Fibroblast of skin of right quadriceps (primary cell): ENCODE data around the gene EMC9.

Experiments used
- DNase-seq: peaks from one replicate; pipeline ENCODE4 v3.0.0-alpha.2; 2013

Gene EMC9

DNA sequence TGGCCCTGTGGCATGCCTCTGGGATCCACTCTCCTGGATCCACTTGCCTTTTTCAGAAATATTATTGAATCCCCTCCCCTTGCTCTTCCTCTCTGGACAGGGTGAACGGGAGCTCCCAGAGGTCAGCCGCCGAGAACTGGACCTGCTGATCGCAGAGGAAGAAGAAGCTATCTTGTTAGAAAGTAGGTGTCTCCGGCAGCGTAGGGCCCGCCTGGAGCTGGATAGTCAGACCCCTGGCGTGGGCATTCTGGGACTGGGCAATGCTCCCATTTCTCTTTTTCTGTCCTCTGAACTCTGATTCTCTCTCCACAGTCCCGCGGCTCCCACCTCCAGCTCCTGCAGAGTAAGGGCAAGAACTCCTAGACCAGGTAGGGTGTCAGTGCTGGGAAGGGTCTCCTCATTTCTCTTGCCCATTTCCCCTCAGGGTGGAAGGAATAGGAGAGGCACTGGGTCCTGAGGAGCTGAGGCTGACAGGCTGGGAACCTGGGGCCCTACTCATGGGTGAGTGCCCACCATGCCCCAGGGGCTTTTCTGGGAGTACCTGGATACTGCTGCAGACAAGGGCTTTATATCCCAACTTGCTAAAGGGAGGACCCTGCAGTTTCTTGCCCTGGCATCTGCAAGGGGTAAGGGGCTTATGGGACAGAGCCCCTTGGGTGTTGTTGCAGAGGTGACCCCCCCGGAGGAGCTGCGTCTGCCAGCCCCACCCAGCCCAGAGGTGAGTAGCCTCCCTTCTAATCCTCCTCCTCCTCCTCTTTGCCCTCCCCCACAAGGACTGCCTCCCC, 35.8 kb upstream of the EMC9 start:
- DNase-seq: no peak

DNA sequence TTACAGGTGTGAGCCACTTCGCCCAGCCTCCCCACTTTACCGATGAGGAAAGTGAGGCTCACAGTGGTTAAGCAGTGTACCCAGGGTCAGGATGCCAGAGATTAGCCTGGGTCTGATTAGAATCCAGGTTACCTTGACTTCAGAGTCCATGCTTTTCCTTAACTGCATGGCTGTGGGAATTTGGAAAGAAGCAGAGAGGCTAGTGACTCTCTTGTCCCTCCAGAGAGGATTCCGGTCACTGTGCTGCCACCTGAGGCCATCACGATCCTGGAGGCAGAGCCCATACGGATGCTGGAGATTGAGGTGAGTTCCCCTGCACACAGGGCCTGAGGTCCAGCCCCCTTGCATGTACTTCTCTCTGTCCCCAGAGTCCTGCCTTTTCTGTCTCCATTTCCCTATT, 35.2 kb upstream of the EMC9 start:
- DNase-seq: no peak

DNA sequence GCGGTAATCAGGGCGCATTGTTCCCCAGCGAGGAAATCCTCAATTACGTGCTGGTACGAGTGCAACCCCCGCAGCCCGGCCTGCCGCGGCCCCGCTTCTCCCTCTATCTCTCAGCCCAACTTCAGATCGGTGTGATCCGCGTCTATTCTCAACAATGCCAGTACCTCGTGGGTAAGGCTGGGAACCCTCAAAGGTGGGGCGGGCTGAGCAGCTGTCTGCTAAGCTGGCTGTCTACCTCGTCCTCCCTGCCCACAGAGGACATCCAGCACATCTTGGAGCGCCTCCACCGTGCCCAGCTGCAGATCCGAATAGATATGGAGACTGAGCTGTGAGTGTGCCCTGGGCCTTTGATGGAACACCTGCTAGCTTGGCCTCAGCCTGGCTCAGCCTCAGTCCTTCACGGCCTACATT, 31.5 kb upstream of the EMC9 start:
- no peak for DNase-seq

DNA sequence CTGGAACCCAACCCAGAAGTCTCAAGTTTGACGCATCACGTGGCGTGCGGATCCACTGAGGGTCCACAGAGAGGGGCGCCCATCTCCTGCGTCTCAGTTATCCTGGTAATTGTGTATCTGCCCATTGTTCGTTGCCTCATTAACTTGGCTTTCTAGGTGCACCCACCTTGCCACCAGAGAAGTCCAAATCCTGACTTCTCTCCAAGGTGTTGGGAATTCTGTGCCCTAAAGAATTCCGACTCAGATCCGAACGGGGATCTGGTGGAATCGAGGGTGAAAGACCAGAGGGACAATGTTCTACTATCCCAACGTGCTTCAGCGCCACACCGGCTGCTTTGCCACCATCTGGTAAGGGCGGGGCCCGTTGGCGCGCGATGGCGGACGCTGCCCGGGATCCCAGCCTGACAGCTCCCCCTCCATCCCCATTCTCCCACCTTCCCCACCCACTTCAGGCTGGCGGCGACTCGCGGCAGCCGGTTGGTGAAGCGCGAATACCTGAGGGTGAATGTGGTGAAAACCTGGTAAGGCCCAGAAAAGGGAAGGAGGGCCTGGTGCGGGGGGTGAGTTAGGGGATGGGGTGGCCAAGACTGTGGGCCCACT, 31.0 kb upstream of the EMC9 start:
- DNase-seq: no peak

DNA sequence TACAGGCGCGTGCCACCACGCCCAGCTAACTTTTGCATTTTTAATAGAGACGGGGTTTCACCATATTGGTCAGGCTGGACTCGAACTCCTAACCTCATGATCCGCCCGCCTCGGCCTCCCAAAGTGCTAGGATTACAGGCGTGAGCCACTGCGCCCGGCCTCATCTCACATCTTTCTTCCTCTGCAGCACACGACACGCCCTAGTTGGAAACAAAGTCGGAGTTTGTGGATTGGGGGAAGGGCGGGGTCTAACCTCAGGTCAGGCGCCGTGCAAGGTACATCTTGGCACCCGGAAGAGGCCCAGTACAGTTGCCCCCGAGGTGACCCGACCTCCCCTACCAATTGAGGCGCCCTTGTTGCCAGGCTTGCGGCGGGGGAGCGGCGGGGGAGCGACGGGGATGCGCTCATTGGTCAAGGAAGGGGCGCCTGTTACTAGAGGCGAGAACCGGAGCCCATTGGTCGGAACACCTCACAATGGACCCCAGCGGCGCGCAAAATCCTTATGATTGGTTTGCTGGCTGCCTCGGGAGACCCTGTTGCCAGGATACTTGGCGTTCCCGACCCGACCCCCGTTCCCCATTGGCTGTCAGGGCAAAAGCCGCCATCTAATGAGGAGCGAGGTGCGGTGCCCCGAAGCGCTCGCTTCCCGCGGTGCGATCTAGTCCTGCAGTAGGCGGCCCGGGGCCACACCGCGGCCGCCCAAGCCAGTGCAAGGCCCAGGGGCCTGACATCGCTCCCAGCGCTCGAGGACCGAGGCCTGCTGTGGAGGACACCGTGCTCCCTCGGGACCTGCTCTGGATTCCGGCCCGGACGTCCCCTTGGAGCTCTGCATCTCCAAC, 30.2 kb upstream of the EMC9 start, which contains the start of gene REC8:
Gene REC8 (plus strand): TSS at position 659 of the 839 bp plus-strand sequence. CDS start 473 bp downstream, outside the sequence.
- DNase-seq: peak; percentile 87

DNA sequence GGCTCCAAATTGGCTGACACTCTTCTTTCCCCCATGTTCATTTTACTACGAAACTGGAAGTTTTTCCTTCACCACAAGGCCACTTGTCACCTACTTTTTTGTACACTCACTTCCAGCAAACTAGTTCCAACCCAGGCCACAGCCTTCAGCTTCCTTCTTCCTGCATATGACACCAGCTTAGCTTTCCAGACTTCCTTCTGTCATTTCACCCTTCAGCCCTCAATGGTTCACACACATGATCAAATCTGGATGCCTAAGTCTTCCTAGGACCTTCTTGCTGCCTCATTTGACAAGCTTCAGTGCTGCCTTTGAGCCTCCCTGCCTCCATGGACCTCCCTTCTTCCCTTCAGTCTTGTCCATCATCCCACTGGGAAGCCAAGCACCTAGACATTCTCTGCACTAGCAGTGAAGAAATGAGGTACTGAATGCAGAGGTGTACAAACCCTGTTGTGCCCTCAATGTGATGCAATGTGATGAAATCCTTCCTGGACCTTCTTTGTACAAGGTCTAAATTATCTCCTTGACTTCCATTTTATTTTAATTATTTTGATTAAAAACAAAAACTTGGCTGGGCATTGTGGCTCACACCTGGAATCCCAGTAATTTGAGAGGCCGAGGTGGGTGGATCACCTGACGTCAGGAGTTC, 26.2 kb upstream of the EMC9 start:
- DNase-seq: no peak

DNA sequence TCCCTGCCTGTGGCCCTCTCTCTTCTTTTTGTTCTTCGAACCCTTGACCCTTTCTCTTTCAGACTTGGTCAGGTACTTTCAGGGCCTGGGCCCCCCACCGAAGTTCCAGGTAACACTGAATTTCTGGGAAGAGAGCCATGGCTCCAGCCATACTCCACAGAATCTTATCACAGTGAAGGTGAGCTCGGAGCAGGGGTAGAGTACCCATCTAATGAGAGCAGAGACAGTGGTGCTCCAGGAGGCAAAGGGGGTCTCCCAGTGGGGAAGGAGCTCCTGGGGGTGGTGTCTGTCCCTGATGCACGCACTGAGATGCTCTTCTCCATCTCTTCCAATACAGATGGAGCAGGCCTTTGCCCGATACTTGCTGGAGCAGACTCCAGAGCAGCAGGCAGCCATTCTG, 24.4 kb upstream of the EMC9 start:
- DNase-seq: no peak

DNA sequence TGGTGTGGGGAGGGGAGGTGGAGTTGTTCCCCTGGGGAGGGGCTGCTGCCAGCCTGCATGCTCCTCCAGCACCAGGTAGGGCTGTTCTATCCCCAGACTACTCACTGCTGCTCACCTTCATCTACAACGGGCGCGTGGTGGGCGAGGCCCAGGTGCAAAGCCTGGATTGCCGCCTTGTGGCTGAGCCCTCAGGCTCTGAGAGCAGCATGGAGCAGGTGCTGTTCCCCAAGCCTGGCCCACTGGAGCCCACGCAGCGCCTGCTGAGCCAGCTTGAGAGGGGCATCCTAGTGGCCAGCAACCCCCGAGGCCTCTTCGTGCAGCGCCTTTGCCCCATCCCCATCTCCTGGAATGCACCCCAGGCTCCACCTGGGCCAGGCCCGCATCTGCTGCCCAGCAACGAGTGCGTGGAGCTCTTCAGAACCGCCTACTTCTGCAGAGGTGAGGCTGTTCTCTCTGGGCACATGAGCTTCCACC, 23.2 kb upstream of the EMC9 start:
- DNase-seq: no peak

DNA sequence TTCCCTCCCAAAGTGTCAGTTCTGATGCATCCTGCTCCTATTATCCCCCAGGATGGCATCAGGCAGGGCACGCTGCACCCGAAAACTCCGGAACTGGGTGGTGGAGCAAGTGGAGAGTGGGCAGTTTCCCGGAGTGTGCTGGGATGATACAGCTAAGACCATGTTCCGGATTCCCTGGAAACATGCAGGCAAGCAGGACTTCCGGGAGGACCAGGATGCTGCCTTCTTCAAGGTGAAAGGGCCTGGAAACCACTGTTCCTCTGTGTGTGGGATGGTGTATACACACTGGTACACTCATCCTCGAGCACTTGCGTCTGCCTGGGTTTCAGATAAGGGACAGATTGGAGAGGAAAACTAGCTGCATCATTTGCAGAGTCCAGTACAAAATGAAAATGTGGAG, 20.7 kb upstream of the EMC9 start:
- DNase-seq: no peak

DNA sequence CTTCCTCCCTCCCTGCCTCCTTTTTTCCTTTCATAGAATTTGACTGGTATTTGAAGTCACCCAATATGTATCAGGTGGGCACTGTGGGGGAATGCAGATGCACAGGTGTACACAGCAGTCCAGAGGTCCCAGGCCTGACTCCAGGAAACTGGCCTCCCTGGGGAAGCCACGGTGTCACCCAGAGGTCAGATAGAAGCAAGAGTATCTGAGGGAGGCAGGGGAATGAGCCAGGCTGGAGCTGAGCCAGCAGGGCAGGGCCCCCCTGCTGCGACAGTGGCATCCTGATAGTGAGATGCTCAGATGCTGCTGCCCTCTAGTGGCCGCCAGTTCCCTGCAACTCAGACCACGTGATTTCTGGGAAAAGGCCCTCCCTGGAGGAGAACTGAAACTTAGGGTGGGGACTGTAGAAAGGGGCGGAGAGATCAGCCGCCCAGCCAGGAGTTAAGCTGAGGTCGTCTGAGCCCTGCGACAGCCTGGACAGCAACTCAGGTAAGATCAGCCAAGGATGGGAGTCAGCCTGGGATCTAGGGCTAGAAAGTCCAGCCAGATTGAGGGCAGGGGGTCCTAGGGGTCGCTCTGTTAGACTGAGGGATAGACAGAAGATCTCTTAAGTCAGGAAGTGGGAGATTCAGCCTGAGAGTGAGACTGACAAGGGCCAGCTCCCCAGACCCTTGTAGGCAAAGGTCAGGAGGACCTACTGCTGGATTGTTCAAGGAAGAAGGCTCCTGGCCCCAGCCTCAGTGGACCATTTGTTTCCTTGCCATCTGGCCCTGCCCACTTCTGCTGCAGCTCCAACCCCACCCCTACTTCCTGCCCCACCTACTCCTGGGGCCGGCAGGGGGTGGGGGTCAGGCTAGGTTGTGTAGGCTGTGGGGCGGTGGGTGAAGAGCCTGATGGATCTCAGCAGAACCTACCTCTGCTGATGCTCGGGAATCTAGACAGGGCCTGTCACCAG, 19.7 kb upstream of the EMC9 start, which contains the start of gene IRF9:
Gene IRF9 (plus strand): TSS at position 416 of the 955 bp plus-strand sequence. CDS start 880 bp downstream, outside the sequence.
- DNase-seq: peak; percentile 94

DNA sequence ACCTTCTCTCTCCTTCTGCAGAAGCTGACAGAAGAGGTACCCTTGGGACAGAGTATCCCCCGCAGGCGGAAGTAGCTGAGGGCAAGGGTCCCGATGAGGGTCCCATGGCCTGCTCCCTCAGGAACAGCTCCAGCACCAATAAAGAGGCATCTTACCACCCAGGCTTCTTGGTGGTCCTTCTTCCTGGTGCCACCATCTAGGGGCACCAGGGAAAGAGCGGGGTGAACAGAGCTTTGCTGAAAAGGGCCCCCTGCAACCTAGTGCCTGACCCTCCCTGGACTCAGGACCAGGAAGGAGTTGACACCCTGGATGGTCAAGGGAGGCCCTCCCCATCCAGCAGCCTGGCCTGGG, 19.1 kb upstream of the EMC9 start:
- DNase-seq: no peak

DNA sequence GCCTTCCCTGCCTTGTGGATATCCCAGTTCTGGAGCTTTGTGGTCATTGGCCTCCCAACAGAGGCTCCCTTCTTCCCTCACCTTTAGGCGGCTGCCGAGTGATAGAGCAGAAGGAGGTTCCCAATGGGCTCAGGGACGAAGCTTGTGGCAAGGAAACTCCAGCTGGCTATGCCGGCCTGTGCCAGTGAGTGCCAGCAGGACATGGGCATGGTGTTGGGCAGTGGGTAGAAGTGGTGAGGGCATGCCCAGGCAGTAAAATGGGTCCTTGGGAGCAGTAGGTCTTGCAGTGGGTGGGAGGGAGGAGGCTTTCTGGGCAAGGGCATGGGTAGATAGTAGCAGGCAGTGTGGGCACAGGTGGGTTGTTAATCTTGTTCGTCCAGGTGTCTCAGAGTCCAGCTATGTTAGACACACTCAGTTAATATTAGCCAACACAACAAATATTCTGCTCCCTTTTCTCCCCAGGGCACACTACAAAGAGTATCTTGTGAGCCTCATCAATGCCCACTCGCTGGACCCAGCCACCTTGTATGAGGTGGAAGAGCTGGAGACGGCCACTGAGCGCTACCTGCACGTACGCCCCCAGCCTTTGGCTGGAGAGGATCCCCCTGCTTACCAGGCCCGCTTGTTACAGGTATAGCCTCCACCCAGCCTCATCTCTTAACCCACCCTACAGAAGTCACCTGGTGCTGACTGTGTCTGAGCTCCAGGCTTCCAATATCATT, 18.5 kb upstream of the EMC9 start:
- no peak for DNase-seq

DNA sequence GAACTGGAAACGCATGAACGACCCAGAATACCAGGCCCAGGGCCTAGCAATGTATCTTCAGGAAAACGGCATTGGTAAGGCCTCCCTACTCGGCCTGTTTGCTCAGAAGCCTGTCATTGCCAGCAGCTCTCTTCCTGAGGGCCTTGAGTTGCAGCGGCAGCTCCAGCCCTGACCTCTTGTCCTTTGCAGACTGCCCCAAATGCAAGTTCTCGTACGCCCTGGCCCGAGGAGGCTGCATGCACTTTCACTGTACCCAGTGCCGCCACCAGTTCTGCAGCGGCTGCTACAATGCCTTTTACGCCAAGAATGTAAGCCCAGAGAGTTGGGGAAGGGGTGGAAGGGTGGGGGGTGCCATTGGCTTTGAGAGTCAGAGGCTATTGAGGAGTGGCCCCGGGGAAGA, 15.9 kb upstream of the EMC9 start:
- DNase-seq: no peak

DNA sequence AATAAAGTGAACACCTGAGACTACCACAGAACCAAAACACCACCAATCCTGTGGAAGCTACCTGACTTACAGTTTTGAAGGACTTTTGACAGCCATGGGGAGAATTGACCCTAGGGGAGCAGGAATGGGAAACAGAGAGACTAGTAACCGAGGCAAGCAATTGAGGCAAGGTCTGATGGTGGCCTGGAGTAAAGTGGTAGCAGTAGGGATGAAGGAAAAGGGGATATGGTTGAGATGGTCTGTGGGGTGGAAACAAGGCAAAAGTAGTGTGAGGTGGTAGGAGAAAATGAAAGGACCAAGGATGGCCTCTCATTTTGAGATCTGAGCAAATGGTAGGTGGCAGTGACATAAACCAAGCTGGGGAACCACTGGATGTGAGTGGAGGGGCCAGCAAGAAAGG, 15.4 kb upstream of the EMC9 start:
- DNase-seq: no peak

DNA sequence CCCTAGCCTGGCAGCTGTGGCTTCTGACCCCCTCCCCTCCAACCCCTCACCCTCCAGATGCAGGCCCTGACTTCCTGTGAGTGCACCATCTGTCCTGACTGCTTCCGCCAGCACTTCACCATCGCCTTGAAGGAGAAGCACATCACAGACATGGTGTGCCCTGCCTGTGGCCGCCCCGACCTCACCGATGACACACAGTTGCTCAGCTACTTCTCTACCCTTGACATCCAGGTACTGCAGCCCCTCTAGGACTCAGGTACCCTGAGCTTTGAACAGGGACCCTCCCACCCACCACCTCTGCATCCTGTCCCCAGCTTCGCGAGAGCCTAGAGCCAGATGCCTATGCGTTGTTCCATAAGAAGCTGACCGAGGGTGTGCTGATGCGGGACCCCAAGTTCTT, 13.7 kb upstream of the EMC9 start:
- no peak for DNase-seq

DNA sequence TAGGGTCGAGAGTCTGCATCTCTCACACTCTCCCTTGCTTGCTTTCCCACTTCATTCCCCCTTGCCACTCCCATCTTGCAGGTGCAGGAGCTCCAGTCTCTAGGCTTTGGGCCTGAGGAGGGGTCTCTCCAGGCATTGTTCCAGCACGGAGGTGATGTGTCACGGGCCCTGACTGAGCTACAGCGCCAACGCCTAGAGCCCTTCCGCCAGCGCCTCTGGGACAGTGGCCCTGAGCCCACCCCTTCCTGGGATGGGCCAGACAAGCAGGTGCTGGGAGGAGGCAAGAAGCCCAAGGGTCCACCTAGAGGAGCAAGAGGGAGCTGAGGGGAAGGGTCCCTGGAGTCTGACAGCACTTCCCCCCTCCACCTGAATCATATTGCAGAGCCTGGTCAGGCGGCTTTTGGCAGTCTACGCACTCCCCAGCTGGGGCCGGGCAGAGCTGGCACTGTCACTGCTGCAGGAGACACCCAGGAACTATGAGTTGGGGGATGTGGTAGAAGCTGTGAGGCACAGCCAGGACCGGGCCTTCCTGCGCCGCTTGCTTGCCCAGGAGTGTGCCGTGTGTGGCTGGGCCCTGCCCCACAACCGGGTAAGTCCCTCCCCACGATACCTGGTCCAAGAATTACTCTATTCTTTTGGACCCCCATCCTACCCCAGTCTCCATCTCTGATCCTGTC, 10.2 kb upstream of the EMC9 start:
- no peak for DNase-seq

DNA sequence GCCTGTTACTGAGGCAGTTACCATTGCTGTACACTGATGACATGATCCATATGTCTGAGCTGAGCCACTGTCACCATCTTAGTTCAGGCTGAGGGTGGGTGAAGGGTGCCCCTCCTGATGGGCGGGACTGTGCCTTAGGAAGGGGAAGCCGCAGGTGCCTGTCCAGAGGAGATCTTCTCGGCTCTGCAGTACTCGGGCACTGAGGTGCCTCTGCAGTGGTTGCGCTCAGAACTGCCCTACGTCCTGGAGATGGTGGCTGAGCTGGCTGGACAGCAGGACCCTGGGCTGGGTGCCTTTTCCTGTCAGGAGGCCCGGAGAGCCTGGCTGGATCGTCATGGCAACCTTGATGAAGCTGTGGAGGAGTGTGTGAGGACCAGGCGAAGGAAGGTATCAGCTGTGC, 9.6 kb upstream of the EMC9 start:
- DNase-seq: no peak

DNA sequence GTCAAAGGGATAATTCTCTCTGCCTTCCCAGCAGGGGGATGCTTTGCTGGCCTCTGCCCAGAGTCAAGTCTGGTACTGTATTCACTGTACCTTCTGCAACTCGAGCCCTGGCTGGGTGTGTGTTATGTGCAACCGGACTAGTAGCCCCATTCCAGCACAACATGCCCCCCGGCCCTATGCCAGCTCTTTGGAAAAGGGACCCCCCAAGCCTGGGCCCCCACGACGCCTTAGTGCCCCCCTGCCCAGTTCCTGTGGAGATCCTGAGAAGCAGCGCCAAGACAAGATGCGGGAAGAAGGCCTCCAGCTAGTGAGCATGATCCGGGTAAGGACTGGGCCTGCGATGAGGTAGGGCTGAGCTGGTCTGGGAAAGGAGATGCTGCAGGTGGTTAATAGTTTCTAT, 9.2 kb upstream of the EMC9 start:
- no peak for DNase-seq

DNA sequence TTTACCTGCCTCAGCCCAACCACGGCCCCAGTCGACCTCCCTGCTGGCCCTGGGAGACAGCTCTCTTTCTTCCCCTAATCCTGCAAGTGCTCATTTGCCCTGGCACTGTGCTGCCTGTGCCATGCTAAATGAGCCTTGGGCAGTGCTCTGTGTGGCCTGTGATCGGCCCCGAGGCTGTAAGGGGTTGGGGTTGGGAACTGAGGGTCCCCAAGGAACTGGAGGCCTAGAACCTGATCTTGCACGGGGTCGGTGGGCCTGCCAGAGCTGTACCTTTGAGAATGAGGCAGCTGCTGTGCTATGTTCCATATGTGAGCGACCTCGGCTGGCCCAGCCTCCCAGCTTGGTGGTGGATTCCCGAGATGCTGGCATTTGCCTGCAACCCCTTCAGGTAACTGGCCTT, 8.7 kb upstream of the EMC9 start:
- DNase-seq: no peak

DNA sequence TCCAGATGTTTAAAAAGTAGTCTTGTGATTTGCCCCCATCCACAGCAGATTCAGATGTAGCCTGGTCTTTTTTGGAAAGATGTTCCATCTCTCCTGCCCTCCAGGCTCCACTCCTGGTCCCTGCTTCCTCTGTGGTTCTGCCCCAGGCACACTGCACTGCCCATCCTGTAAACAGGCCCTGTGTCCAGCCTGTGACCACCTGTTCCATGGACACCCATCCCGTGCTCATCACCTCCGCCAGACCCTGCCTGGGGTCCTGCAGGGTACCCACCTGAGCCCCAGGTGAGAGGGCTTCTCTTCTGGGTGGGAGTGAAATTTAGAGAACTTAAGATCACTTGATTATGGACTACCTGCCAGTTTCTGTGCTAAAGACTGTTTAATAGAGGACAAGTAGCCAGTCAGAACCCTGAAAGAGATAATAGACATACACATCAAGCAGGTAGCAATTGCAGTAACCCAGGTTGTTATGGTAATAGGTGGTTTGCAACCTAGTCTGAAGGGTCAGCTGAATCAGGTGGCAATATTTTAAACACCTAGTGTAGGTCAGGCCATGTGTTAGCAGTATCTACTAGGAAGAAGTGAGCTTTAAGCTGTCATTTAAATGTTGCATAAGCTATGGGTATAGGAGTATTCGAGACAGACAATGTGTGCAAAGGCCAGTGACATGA, 8.0 kb upstream of the EMC9 start:
- DNase-seq: no peak
